ENCODE results near the gene SLC9A8. TPM values are rescaled to one million over a fixed set of nuclear protein-coding genes. Genes with fewer than 3 reads are reported as not detected.

SLC9A8 gene
- total and polyA plus RNA-seq, 9 of the 15 experiments (the other 6 are each of a cell fraction or from before 2014, with no cell fraction given) = 0.56 to 9.7 (median 5.0) TPM

GRCh38 chr20:49843770-49844380, 31.2 kb downstream of the SLC9A8 start:
- intact Hi-C loops (cut with micrococcal nuclease) = no loop called here
- TF ChIP-seq RAD21 (CRISPR knock-in tag; conservative IDR thresholded peaks at IDR 0.05 in 1 of 2, IDR thresholded peaks at IDR 0.05 in 1 of 2) (no peak), PRDM10 (IDR thresholded peaks at IDR 0.05; ENCODE audit: partially characterized antibody) (peak; percentile 96), CSDE1 (IDR thresholded peaks at IDR 0.05) (no peak), GTF3C2 (IDR thresholded peaks at IDR 0.05; ENCODE audit: borderline replicate concordance, extremely low read depth, insufficient read length) (no peak), HOMEZ (CRISPR knock-in tag; IDR thresholded peaks at IDR 0.05) (no peak), FOXK2 (conservative IDR thresholded peaks at IDR 0.05 in 1 of 2, IDR thresholded peaks at IDR 0.05 in 1 of 2; ENCODE audit: low read depth in 2 of 2) (0 out of 4 replicates have a peak, but pooled peaks of 1 of the 2 experiments have one; percentile 51)
- H3K27me3 ChIP-seq (ENCODE audit: control insufficient read depth in 2 of 2, insufficient read depth in 2 of 2, low read length in 2 of 2) = no peaks in the 10 kb centered on the region
- ChIA-PET CTCF (ENCODE audit: low intra/inter-chr PET ratio) (interaction anchor here (0.6 to 4.6 kb wide), 2 partner anchors 233 to 510 kb away, joined by 3 to 70 read pairs; no protein-coding TSS in a partner anchor), POLR2A (interaction anchor here (1.2 to 1.5 kb wide), 3 partner anchors 11 to 552 kb away, joined by 4 to 5 read pairs (median 4); no protein-coding TSS in a partner anchor)
- H3K27ac ChIP-seq (ENCODE audit: extremely low read depth, low read depth, low read length) = no peak overlapping the region
- peak overlapping the region in 1 of 2 experiments; percentile 14; a peak in 1 of 4 replicates for H3K9ac ChIP-seq (ENCODE audit: insufficient read depth in 1 of 2, low read depth in 2 of 2, low read length in 2 of 2)
- no peaks in the 10 kb centered on the region for H3K9me3 ChIP-seq (replicated peaks; ENCODE audit: control insufficient read depth, insufficient read depth, low read depth, low read length)
- 18% methylated on average over 3 of the region's 4 CpGs for WGBS (ENCODE audit: insufficient coverage, low coverage, missing lambda C conversion rate)
- in situ Hi-C loops (cut with MboI) = no loop called here
- H3K9me1 ChIP-seq (ENCODE audit: control insufficient read depth, insufficient read depth, low read length) = no peaks in the 10 kb centered on the region
- H2AFZ ChIP-seq (ENCODE audit: low read depth, low read length) = no peak overlapping the region
- no TSS peak for BruUV-seq (replicated peaks)
- peaks cover 30% of the 10 kb centered on the region; the same call in 2 of the 3 replicates for H3K36me3 ChIP-seq (ENCODE audit: control insufficient read depth, insufficient read depth, low read length)
- H3K79me2 ChIP-seq (ENCODE audit: control insufficient read depth, insufficient read depth, low read length) = no peaks in the 10 kb centered on the region
- peaks cover 4 to 6% of the 10 kb centered on the region in 2 experiments; a peak in 2 of 5 replicates for H3K4me1 ChIP-seq (replicated peaks in 1 of 2; ENCODE audit: control insufficient read depth in 2 of 2, insufficient read depth in 2 of 2, low read length in 2 of 2)
- ATAC-seq (peak; percentile 66), DNase-seq (ENCODE audit: extremely low read depth in 1 of 4, low spot score in 3 of 4) (peak in 1 of 4 experiments; percentile 37), FAIRE-seq (no peak)
- H4K20me1 ChIP-seq (replicated peaks; ENCODE audit: control insufficient read depth, insufficient read depth, low read length) = no peaks in the 10 kb centered on the region
- no peak overlapping the region for H3K4me3 ChIP-seq
- no peak overlapping the region; the same call in 1 of the 2 replicates for H3K4me2 ChIP-seq (ENCODE audit: insufficient read depth, low read length)

Data from K562 (cell line).